Measurements from ENCODE around the gene TASOR.

The TASOR gene

DNA sequence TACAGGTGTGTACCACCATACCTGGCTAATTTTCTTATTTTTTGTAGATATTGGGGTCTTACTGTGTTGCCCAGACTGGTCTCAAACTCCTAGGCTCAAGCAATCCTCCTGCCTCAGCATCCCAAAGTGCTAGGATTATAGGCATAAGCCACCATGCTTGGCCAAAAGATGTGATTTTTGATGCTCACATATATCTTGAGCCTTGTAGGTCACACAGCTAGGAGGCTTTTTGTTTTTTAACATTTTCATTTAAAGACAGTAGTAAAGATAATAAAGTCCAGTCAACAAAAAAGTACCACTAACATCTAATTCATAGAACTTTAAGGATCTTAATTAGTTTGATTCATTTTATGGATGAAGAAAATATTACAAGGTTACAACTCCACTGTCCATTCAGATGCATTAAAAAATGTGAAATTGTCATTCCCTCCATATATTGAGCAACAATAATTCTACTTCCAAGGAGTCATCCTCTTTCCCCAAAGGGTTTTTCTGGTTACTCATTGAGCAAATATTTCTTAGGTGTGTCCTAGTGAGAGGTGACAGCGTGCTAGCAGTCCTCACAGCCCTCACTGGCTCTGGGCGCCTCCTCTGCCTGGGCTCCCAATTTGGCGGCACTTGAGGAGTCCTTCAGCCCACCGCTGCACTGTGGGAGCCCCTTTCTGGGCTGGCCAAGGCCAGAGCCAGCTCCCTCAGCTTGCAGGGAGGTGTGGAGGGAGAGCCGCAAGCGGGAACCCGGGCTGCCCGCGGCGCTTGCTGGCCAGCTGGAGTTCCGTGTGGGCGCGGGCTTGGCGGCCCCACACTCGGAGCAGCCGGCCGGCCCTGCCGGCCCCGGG, 8.3 kb upstream of the TASOR start:
- Histone ChIP-seq H3K4me2 (ENCODE audit: low read length, poor library complexity, severe bottlenecking) (no peak overlapping the region), H3K9ac (ENCODE audit: low read length) (no peak overlapping the region), H2AK5ac (ENCODE audit: low read length, severe bottlenecking) (no peak overlapping the region), H4K91ac (ENCODE audit: low read length) (no peak overlapping the region), H2AFZ (ENCODE audit: low read depth, low read length) (no peak overlapping the region), H3K4me1 (ENCODE audit: control insufficient read depth, insufficient read depth, low read depth, low read length) (no peaks in the 10 kb centered on the region), H2BK120ac (ENCODE audit: low read depth, low read length) (no peak overlapping the region), H3K23ac (ENCODE audit: low read length in 2 of 2) (no peak overlapping the region), H3K9me3 (ENCODE audit: control insufficient read depth, low read length) (no peaks in the 10 kb centered on the region), H4K8ac (ENCODE audit: low read length) (no peak overlapping the region), H3K4ac (ENCODE audit: low read depth in 1 of 2, low read length in 2 of 2) (no peak overlapping the region), H3K27me3 (ENCODE audit: control insufficient read depth in 1 of 2, insufficient read depth in 1 of 2, low read length in 2 of 2) (no peaks in the 10 kb centered on the region), H2BK5ac (ENCODE audit: low read depth, low read length, poor library complexity, severe bottlenecking) (no peak overlapping the region), H3K4me3 (ENCODE audit: insufficient read depth in 1 of 2, low read depth in 1 of 2, low read length in 2 of 2) (no peak overlapping the region), H3K36me3 (ENCODE audit: control insufficient read depth in 1 of 2, insufficient read depth in 2 of 2, low read depth in 1 of 2, low read length in 2 of 2) (no peaks in the 10 kb centered on the region), H3K27ac (ENCODE audit: low read length, poor library complexity, severe bottlenecking) (no peak overlapping the region), H2BK12ac (ENCODE audit: low read length in 2 of 2) (no peak overlapping the region), H3K18ac (ENCODE audit: low read depth in 1 of 2, low read length in 2 of 2) (no peak overlapping the region), H2BK15ac (ENCODE audit: low read depth, poor library complexity, severe bottlenecking) (no peak overlapping the region), H3K79me1 (replicated peaks; ENCODE audit: low read length, poor library complexity, severe bottlenecking) (no peaks in the 10 kb centered on the region), H3K14ac (ENCODE audit: low read length in 2 of 2) (no peak overlapping the region)
- WGBS, result 98% methylated on average over 17 of the region's 19 CpGs
- no peak for DNase-seq

DNA sequence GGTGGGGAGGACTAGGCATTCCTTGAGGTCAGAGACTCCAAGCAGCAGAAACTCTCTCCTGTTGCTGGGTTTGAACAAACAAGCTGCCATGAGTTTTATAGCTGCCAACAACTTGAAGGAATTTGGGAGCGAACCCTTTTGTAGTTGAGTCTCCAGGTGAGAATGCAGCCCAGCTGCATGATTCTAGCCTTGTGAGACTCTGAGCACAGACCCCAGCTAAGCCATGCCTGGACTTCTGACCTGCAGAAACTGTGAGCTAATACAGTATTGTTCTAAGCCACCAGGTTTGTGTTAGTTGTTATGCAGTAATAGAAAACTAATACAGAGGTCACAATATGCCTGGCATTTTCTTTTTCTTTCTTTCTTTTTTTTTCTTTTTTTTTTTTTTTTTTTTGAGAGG, 6.2 kb upstream of the TASOR start:
- Histone ChIP-seq H2BK120ac (ENCODE audit: low read depth, low read length) (no peak overlapping the region), H3K4me1 (ENCODE audit: control insufficient read depth, insufficient read depth, low read depth, low read length) (no peaks in the 10 kb centered on the region), H3K4me3 (ENCODE audit: insufficient read depth in 1 of 2, low read depth in 1 of 2, low read length in 2 of 2) (no peak overlapping the region), H3K14ac (ENCODE audit: low read length in 2 of 2) (no peak overlapping the region), H3K79me1 (replicated peaks; ENCODE audit: low read length, poor library complexity, severe bottlenecking) (no peaks in the 10 kb centered on the region), H3K9ac (ENCODE audit: low read length) (no peak overlapping the region), H2AK5ac (ENCODE audit: low read length, severe bottlenecking) (no peak overlapping the region), H2BK15ac (ENCODE audit: low read depth, poor library complexity, severe bottlenecking) (no peak overlapping the region), H3K23ac (ENCODE audit: low read length in 2 of 2) (no peak overlapping the region), H3K36me3 (ENCODE audit: control insufficient read depth in 1 of 2, insufficient read depth in 2 of 2, low read depth in 1 of 2, low read length in 2 of 2) (no peaks in the 10 kb centered on the region), H3K18ac (ENCODE audit: low read depth in 1 of 2, low read length in 2 of 2) (no peak overlapping the region), H3K9me3 (ENCODE audit: control insufficient read depth, low read length) (no peaks in the 10 kb centered on the region), H4K91ac (ENCODE audit: low read length) (no peak overlapping the region), H3K27me3 (ENCODE audit: control insufficient read depth in 1 of 2, insufficient read depth in 1 of 2, low read length in 2 of 2) (no peaks in the 10 kb centered on the region), H2BK5ac (ENCODE audit: low read depth, low read length, poor library complexity, severe bottlenecking) (no peak overlapping the region), H3K4ac (ENCODE audit: low read depth in 1 of 2, low read length in 2 of 2) (no peak overlapping the region), H2AFZ (ENCODE audit: low read depth, low read length) (no peak overlapping the region), H4K8ac (ENCODE audit: low read length) (no peak overlapping the region), H3K4me2 (ENCODE audit: low read length, poor library complexity, severe bottlenecking) (no peak overlapping the region), H3K27ac (ENCODE audit: low read length, poor library complexity, severe bottlenecking) (no peak overlapping the region), H2BK12ac (ENCODE audit: low read length in 2 of 2) (no peak overlapping the region)
- DNase-seq, result no peak
- WGBS, result 87% methylated on average over 1 of the region's 1 CpG

DNA sequence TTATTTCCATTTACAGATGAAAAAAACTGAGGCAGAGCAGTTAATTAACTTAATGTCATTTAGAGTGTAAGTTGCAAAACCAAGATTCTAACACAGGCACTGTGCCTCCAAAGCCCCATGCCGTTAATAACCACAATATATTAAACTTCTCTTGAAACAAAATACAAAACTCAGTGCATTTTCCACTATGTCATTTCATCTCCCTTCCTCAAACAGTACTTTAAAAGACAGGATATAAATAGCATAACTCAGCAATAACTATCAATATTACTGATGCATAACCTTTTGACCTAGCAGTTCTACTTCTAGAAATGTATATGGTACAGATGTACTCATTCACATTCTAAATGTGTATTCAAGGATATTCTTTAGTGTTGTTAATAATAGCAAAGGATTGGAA, 5.1 kb upstream of the TASOR start:
- Histone ChIP-seq H2BK15ac (ENCODE audit: low read depth, poor library complexity, severe bottlenecking) (no peak overlapping the region), H2AK5ac (ENCODE audit: low read length, severe bottlenecking) (no peak overlapping the region), H3K9ac (ENCODE audit: low read length) (no peak overlapping the region), H3K9me3 (ENCODE audit: control insufficient read depth, low read length) (no peaks in the 10 kb centered on the region), H3K14ac (ENCODE audit: low read length in 2 of 2) (no peak overlapping the region), H2AFZ (ENCODE audit: low read depth, low read length) (no peak overlapping the region), H3K36me3 (ENCODE audit: control insufficient read depth in 1 of 2, insufficient read depth in 2 of 2, low read depth in 1 of 2, low read length in 2 of 2) (no peaks in the 10 kb centered on the region), H3K79me1 (replicated peaks; ENCODE audit: low read length, poor library complexity, severe bottlenecking) (peaks cover 4% of the 10 kb centered on the region), H2BK12ac (ENCODE audit: low read length in 2 of 2) (no peak overlapping the region), H3K4me2 (ENCODE audit: low read length, poor library complexity, severe bottlenecking) (no peak overlapping the region), H3K27me3 (ENCODE audit: control insufficient read depth in 1 of 2, insufficient read depth in 1 of 2, low read length in 2 of 2) (no peaks in the 10 kb centered on the region), H3K4ac (ENCODE audit: low read depth in 1 of 2, low read length in 2 of 2) (no peak overlapping the region), H3K23ac (ENCODE audit: low read length in 2 of 2) (no peak overlapping the region), H3K4me1 (ENCODE audit: control insufficient read depth, insufficient read depth, low read depth, low read length) (peaks cover 4% of the 10 kb centered on the region), H2BK120ac (ENCODE audit: low read depth, low read length) (no peak overlapping the region), H2BK5ac (ENCODE audit: low read depth, low read length, poor library complexity, severe bottlenecking) (no peak overlapping the region), H4K91ac (ENCODE audit: low read length) (no peak overlapping the region), H3K18ac (ENCODE audit: low read depth in 1 of 2, low read length in 2 of 2) (no peak overlapping the region), H3K27ac (ENCODE audit: low read length, poor library complexity, severe bottlenecking) (no peak overlapping the region), H3K4me3 (ENCODE audit: insufficient read depth in 1 of 2, low read depth in 1 of 2, low read length in 2 of 2) (no peak overlapping the region), H4K8ac (ENCODE audit: low read length) (no peak overlapping the region)
- WGBS, result 100% methylated on average over 1 of the region's 1 CpG
- no peak for DNase-seq

DNA sequence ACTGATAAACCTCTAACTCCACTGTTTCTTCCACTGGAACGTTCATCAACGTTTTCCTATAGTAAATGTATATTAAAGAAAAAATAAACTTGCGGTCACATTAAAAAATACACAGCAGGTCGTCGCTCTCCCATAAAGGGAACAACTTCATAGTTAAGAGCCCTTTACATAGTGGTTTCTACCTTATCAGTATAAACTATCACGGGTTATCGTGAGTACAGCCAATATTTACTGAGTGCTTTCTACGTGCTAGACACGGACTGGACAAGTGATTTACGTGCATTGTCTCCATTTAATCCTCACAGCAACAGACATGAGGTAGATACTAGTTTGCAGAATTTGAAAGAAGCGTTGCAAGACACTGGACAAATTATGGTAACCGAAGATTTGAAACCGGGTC, 964 bp upstream of the TASOR start:
- Histone ChIP-seq H3K36me3 (ENCODE audit: control insufficient read depth in 1 of 2, insufficient read depth in 2 of 2, low read depth in 1 of 2, low read length in 2 of 2) (peaks cover 0 to 12% of the 10 kb centered on the region in 2 experiments), H3K23ac (ENCODE audit: low read length in 2 of 2) (no peak overlapping the region), H3K27me3 (ENCODE audit: control insufficient read depth in 1 of 2, insufficient read depth in 1 of 2, low read length in 2 of 2) (no peaks in the 10 kb centered on the region), H3K9ac (ENCODE audit: low read length) (no peak overlapping the region), H3K18ac (ENCODE audit: low read depth in 1 of 2, low read length in 2 of 2) (no peak overlapping the region), H3K14ac (ENCODE audit: low read length in 2 of 2) (no peak overlapping the region), H3K4me2 (ENCODE audit: low read length, poor library complexity, severe bottlenecking) (no peak overlapping the region), H2BK15ac (ENCODE audit: low read depth, poor library complexity, severe bottlenecking) (no peak overlapping the region), H4K91ac (ENCODE audit: low read length) (no peak overlapping the region), H2BK120ac (ENCODE audit: low read depth, low read length) (no peak overlapping the region), H2AFZ (ENCODE audit: low read depth, low read length) (no peak overlapping the region), H2BK5ac (ENCODE audit: low read depth, low read length, poor library complexity, severe bottlenecking) (no peak overlapping the region), H3K27ac (ENCODE audit: low read length, poor library complexity, severe bottlenecking) (no peak overlapping the region), H3K79me1 (replicated peaks; ENCODE audit: low read length, poor library complexity, severe bottlenecking) (peaks cover 4% of the 10 kb centered on the region), H3K4ac (ENCODE audit: low read depth in 1 of 2, low read length in 2 of 2) (no peak overlapping the region), H3K4me3 (ENCODE audit: insufficient read depth in 1 of 2, low read depth in 1 of 2, low read length in 2 of 2) (no peak overlapping the region), H2AK5ac (ENCODE audit: low read length, severe bottlenecking) (no peak overlapping the region), H4K8ac (ENCODE audit: low read length) (no peak overlapping the region), H3K4me1 (ENCODE audit: control insufficient read depth, insufficient read depth, low read depth, low read length) (peaks cover 4% of the 10 kb centered on the region), H2BK12ac (ENCODE audit: low read length in 2 of 2) (no peak overlapping the region), H3K9me3 (ENCODE audit: control insufficient read depth, low read length) (no peaks in the 10 kb centered on the region)
- 97% methylated on average over 13 of the region's 13 CpGs for WGBS
- no peak for DNase-seq
